Activated B cell treated with CpG ODN at 0.5 μM for 24 hours (primary cell): ENCODE measurements around the gene GPR75. TPM values are rescaled to one million over a fixed set of nuclear protein-coding genes. Genes with fewer than 3 reads are reported as not detected.

Experiments used
- ATAC-seq: fragments of 200-7000 bp; cut with Tn5 transposase; one replicate; pipeline ENCODE4 v1.10.0; 2021; ENCODE audit warnings: low read depth, mild to moderate bottlenecking, moderate library complexity
- CTCF ChIA-PET: fragments of 350-600 bp; sonication (Branson Sonifier 250); formaldehyde crosslinking; loops from one replicate; lab custom pipeline; 2021; ENCODE audit warnings: antibody characterized with exemption; lab: Charles Lee
- POLR2A ChIA-PET: fragments of 350-600 bp; sonication (Branson Sonifier 250); formaldehyde crosslinking; loops from one replicate; lab custom pipeline; 2021; ENCODE audit warnings: antibody characterized with exemption; lab: Charles Lee
- DNase-seq: peaks from one replicate; pipeline ENCODE4 v3.0.0; 2022
- H3K27ac Mint-ChIP-seq: one replicate; pipeline ENCODE4 v1.8.0; 2020; ENCODE audit warnings: mixed read lengths
- H3K27me3 Mint-ChIP-seq: one replicate; pipeline ENCODE4 v1.8.0; 2021; ENCODE audit warnings: mixed read lengths
- H3K36me3 Mint-ChIP-seq: one replicate; pipeline ENCODE4 v1.8.0; 2021; ENCODE audit warnings: low read depth, mixed read lengths
- H3K4me1 Mint-ChIP-seq: one replicate; pipeline ENCODE4 v1.8.0; 2021; ENCODE audit warnings: mixed read lengths
- H3K4me3 Mint-ChIP-seq: one replicate; pipeline ENCODE4 v1.8.0; 2020; ENCODE audit warnings: mild to moderate bottlenecking, mixed read lengths
- H3K9me3 Mint-ChIP-seq: one replicate; pipeline ENCODE4 v1.8.0; 2020; ENCODE audit warnings: mixed read lengths
- intact Hi-C: fragments of 100-400 bp; cut with micrococcal nuclease; formaldehyde crosslinking; loops from one replicate; pipeline ENCODE4 v1.15.1; 2024
- total RNA-seq: library from RNA; stranded (reverse); gene quantifications from 2 replicates; pipeline ENCODE4 v1.2.3, GENCODE V29; 2022
- TF ChIP-seq, protein P1 (sequence below): fragments of 200-600 bp; IDR thresholded peaks from one replicate; pipeline ENCODE4 v1.8.0; 2022; ENCODE audit warnings: antibody characterized with exemption, mild to moderate bottlenecking

GPR75 gene
- total RNA-seq, 1 donor from 2014 or later: 6.3 TPM

DNA sequence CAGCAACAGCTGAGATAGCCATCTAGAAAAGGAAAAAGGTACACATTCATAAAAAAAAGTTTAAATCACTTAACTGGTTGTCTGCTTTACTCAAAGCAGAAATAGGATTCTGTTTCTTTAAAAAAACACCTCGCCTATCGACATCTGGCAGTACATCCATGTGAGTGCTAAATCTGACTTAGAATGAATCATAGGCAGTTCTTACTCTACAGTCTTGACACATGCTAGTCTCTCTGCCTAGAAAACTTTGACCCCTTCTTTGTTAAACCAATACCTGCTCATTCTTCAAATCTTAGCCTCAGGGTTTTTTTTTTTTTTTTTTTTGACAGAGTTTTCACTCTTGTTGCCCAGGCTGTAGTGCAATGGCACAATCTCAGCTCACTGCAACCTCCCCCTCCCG is 37.1 kb upstream of the GPR75 start:
- ChIA-PET CTCF (no interaction called here), POLR2A (no interaction called here)
- TF ChIP-seq, protein P1, sequence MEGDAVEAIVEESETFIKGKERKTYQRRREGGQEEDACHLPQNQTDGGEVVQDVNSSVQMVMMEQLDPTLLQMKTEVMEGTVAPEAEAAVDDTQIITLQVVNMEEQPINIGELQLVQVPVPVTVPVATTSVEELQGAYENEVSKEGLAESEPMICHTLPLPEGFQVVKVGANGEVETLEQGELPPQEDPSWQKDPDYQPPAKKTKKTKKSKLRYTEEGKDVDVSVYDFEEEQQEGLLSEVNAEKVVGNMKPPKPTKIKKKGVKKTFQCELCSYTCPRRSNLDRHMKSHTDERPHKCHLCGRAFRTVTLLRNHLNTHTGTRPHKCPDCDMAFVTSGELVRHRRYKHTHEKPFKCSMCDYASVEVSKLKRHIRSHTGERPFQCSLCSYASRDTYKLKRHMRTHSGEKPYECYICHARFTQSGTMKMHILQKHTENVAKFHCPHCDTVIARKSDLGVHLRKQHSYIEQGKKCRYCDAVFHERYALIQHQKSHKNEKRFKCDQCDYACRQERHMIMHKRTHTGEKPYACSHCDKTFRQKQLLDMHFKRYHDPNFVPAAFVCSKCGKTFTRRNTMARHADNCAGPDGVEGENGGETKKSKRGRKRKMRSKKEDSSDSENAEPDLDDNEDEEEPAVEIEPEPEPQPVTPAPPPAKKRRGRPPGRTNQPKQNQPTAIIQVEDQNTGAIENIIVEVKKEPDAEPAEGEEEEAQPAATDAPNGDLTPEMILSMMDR: no peak
- H3K27ac Mint-ChIP-seq: no peak overlapping the region
- no peaks in the 10 kb centered on the region for H3K4me1 Mint-ChIP-seq
- intact Hi-C loops: no loop called here
- ATAC-seq (no peak), DNase-seq (no peak)
- no peak overlapping the region for H3K4me3 Mint-ChIP-seq
- H3K9me3 Mint-ChIP-seq: no peaks in the 10 kb centered on the region
- no peaks in the 10 kb centered on the region for H3K27me3 Mint-ChIP-seq
- H3K36me3 Mint-ChIP-seq: peaks cover 80% of the 10 kb centered on the region

DNA sequence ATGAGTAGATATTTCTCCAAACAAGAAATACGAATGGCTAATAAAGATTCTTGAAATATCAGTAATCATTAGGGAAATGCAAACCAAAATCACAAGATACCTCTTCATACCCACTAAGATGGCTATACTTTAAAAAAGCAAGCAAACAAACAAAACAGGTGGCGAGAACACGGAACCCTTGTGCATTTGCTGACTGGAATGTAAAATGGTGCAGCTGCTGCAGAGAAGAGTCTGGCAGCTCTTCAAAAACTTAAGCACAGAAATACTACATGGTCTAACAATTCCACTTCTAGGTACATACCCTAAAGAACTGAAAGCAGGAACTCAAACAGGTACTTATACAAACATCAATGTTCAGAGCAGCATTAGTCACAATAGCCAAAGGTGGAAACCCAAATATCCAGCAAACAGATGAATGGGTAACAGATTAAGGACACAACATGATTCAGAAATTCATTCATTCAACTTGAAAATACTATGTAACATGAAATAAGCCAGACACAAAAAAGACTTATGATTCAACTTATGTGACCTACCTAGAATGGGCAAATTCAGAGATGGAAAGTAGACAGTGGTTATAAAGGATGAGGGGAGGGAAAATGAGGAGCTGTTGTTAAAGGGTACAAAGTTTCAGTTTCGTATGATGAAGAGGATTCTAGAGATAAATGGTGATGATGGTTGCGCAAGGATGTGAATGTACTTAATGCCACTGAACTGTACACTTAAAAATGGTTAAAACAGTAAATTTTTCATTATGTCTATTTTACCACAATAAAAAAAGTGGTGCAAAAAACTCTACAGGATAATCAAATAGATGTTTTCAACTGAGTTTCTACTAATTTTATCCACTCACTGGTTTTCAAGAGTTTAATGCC is 26.9 kb upstream of the GPR75 start:
- intact Hi-C loops: no loop called here
- Mint-ChIP-seq H3K27ac (no peak overlapping the region), H3K27me3 (no peaks in the 10 kb centered on the region), H3K4me1 (no peaks in the 10 kb centered on the region), H3K9me3 (no peaks in the 10 kb centered on the region), H3K4me3 (no peak overlapping the region), H3K36me3 (peaks cover 89% of the 10 kb centered on the region)
- ATAC-seq (no peak), DNase-seq (no peak)
- TF ChIP-seq, protein P1: no peak
- CTCF ChIA-PET: no interaction called here
- POLR2A ChIA-PET: no interaction called here

DNA sequence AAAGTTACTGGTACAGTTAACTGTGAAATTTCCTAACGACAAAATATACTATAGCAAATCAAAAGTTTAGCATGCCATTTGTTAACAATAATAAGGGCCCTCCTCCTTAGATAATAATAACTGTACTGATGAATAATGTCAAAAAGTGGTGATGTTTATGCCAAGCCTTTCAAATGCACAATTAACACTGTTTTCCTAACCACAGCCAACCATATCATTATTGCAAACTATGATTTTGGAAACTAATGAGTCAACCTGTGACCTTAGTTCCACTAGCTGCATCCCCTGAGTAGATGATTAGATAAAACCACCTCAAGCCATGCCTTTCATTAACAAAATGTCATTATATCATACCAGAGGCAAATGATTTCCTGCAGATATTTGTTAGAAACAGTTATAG is 25.1 kb upstream of the GPR75 start:
- TF ChIP-seq, protein P1: no peak
- POLR2A ChIA-PET: interaction anchor here (0.6 kb wide), 1 partner anchor 65 kb away, joined by 4 read pairs; no protein-coding TSS in a partner anchor

DNA sequence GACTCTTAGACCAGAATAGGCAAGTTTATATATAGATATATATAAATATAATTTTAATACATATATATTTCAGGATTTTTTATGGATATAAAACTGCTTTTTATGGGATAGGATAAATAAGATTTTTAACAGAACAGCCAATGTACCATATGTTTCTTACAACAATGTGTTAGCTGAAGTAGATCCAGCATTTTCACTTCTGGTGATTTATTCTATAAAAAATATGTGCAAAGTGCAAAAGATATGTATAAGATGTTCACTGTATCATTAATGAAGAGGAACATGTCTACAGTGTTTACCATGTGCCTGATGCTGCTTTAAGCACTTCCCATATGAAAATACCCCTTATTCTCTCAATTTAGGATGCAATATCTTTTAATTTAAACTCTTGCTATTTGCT is 22.2 kb upstream of the GPR75 start:
- Mint-ChIP-seq H3K27me3 (no peaks in the 10 kb centered on the region), H3K27ac (no peak overlapping the region), H3K36me3 (peaks cover 85% of the 10 kb centered on the region), H3K4me3 (no peak overlapping the region), H3K4me1 (no peaks in the 10 kb centered on the region), H3K9me3 (no peaks in the 10 kb centered on the region)
- no peak for ATAC-seq
- intact Hi-C loops: no loop called here
- TF ChIP-seq, protein P1: no peak
- CTCF ChIA-PET: no interaction called here
- POLR2A ChIA-PET: no interaction called here
- DNase-seq: no peak

More for the DNA sequence above, 25.1 kb upstream of the GPR75 start:
- CTCF ChIA-PET: no interaction called here
- Mint-ChIP-seq H3K4me3 (no peak overlapping the region), H3K36me3 (peaks cover 87% of the 10 kb centered on the region), H3K9me3 (no peaks in the 10 kb centered on the region), H3K27ac (no peak overlapping the region), H3K4me1 (no peaks in the 10 kb centered on the region), H3K27me3 (no peaks in the 10 kb centered on the region)
- DNase-seq (no peak), ATAC-seq (no peak)
- intact Hi-C loops: no loop called here

DNA sequence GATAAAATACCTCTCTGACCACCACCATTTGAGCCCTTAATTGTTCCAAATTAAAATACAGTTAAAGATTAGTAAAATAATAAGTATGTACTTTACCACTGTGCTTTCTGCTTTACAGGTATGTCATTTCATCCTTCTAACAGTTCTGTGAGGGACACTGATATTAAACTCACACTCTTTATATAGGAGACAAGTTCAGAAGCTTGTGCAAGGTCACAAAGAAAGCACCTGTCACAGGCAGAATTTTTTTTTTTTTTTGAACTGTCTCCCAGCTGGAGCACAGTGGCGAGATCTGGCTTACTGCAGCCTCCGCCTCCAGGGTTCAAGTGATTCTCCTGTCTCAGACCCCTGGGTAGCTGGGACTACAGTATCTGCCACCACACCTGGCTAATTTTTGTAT is 21.6 kb upstream of the GPR75 start:
- H3K36me3 Mint-ChIP-seq: peaks cover 78% of the 10 kb centered on the region
- ChIA-PET CTCF (no interaction called here), POLR2A (no interaction called here)
- no peaks in the 10 kb centered on the region for H3K4me1 Mint-ChIP-seq
- ATAC-seq (no peak), DNase-seq (no peak)
- intact Hi-C loops: no loop called here
- H3K27me3 Mint-ChIP-seq: no peaks in the 10 kb centered on the region
- TF ChIP-seq, protein P1: no peak
- H3K9me3 Mint-ChIP-seq: no peaks in the 10 kb centered on the region
- H3K4me3 Mint-ChIP-seq: no peak overlapping the region
- H3K27ac Mint-ChIP-seq: no peak overlapping the region
